GM23248 (cell line): Measurements from ENCODE around the gene ACTL9. TPM values are rescaled to one million over a fixed set of nuclear protein-coding genes. Genes with fewer than 3 reads are reported as not detected.

Source experiments
- DNase-seq: peaks from one replicate; pipeline ENCODE4 v3.0.0-alpha.2; 2015
- H2AFZ ChIP-seq: fragments of 200-600 bp; sonication (generic); 2 replicates; pipeline ENCODE4 v1.6.1; 2016; ENCODE audit warnings: antibody characterized with exemption
- H3F3A ChIP-seq: fragments of 200-600 bp; sonication (generic); 2 replicates; pipeline ENCODE4 v1.6.1; 2016; ENCODE audit warnings: mild to moderate bottlenecking, antibody characterized with exemption, mixed run types; ENCODE audit not compliant: insufficient read depth
- H3K27ac ChIP-seq: fragments of 200-600 bp; sonication (generic); 2 replicates; pipeline ENCODE4 v1.5.1; 2016; ENCODE audit warnings: mild to moderate bottlenecking
- H3K27me3 ChIP-seq: fragments of 200-600 bp; sonication (generic); replicated peaks from 2 replicates; pipeline ENCODE4 v1.6.1; 2016; ENCODE audit warnings: mild to moderate bottlenecking; ENCODE audit not compliant: insufficient read depth
- H3K36me3 ChIP-seq: fragments of 200-600 bp; sonication (generic); 2 replicates; pipeline ENCODE4 v1.6.1; 2016; ENCODE audit warnings: low read depth, mild to moderate bottlenecking
- H3K4me1 ChIP-seq: fragments of 200-600 bp; sonication (generic); 2 replicates; pipeline ENCODE4 v1.6.1; 2016; ENCODE audit warnings: mild to moderate bottlenecking; ENCODE audit not compliant: insufficient read depth
- H3K4me2 ChIP-seq: fragments of 200-600 bp; sonication (generic); one replicate; pipeline ENCODE4 v1.6.1; 2016; ENCODE audit warnings: mild to moderate bottlenecking; ENCODE audit not compliant: unreplicated experiment
- H3K4me3 ChIP-seq: fragments of 200-600 bp; sonication (generic); 2 replicates; pipeline ENCODE4 v1.5.1; 2016; ENCODE audit warnings: mild to moderate bottlenecking
- H3K79me2 ChIP-seq: fragments of 200-600 bp; sonication (generic); 2 replicates; pipeline ENCODE4 v1.6.1; 2016; ENCODE audit warnings: mild to moderate bottlenecking; ENCODE audit not compliant: insufficient read depth
- H3K9ac ChIP-seq: fragments of 200-600 bp; sonication (generic); 2 replicates; pipeline ENCODE4 v1.6.1; 2016; ENCODE audit warnings: mild to moderate bottlenecking
- H3K9me2 ChIP-seq: fragments of 200-600 bp; sonication (generic); 2 replicates; pipeline ENCODE4 v1.6.1; 2016; ENCODE audit warnings: mixed run types, mild to moderate bottlenecking, moderate library complexity; ENCODE audit not compliant: insufficient read depth
- H3K9me3 ChIP-seq: fragments of 200-600 bp; sonication (generic); one replicate; pipeline ENCODE4 v1.6.1; 2017; ENCODE audit warnings: low read depth
- H4K20me1 ChIP-seq: fragments of 200-600 bp; sonication (generic); 2 replicates; pipeline ENCODE4 v1.6.0; 2016; ENCODE audit not compliant: insufficient read depth
- EZH2 ChIP-seq: fragments of 200-600 bp; sonication (generic); IDR thresholded peaks from 2 replicates; pipeline ENCODE4 v1.6.1; 2018; ENCODE audit warnings: antibody characterized with exemption, mild to moderate bottlenecking; ENCODE audit not compliant: insufficient read depth, poor library complexity, severe bottlenecking
- EZH2phosphoT487 ChIP-seq: fragments of 200-600 bp; sonication (generic); IDR thresholded peaks from 2 replicates; pipeline ENCODE4 v1.6.1; 2018; ENCODE audit warnings: antibody characterized with exemption, moderate library complexity, mild to moderate bottlenecking, low read depth; ENCODE audit not compliant: insufficient read depth
- WGBS, 2 experiments: methylation state at CpG; one replicate each; pipeline ENCODE4 v1.1.6; 2015 to 2017; ENCODE audit warnings: low lambda C conversion rate in 2 of 2, low coverage in 1 of 2; ENCODE audit errors: missing lambda C conversion rate in 2 of 2; 5-methylcytosine and 5-hydroxymethylcytosine counted together
- in situ Hi-C: fragments of 300-500 bp; cut with MboI; formaldehyde crosslinking; loops from 2 replicates; pipeline ENCODE4 v1.15.0; 2020
- polyA plus RNA-seq: library from polyadenylated mRNA; unstranded; fragments of >200 nt; fragmentation: Nextera tagmentation; extraction: Ambion mirVana; gene quantifications from 2 replicates; pipeline ENCODE4 v1.2.1, GENCODE V29; 2016
- total RNA-seq: library from RNA; depleted of rRNA; stranded (reverse); fragments of >200 nt; shearing (Covaris generic); gene quantifications from 2 replicates; pipeline ENCODE4 v1.2.3, GENCODE V29; 2014

The ACTL9 gene
- total and polyA plus RNA-seq, 2 experiments from 2014 or later: not detected

DNA sequence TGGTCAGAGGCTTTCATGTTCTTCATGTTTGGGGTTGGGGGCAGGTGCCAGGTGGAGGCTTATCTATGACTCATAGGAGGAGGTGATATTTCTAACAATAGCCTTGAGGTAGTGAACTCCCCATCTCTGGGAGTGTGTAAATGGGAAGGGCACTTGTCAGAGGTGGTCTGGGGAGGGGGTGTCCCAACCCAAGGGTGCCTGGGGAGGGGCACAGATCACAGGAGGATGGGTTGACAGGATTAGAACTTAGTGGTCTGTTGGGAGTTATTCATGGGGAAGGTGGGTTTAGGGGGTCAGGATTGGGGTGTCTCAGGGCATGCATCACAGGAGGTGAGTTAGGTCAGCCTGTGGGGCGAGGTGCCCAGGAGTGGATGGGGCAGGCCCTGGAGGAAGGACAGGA is 1.6 kb downstream of the ACTL9 start:
- in situ Hi-C loops: no loop called here
- Histone ChIP-seq H3K4me2 (no peak overlapping the region), H4K20me1 (no peaks in the 10 kb centered on the region), H3K36me3 (no peaks in the 10 kb centered on the region), H3K9me3 (no peaks in the 10 kb centered on the region), H3K4me3 (no peak overlapping the region), H3K9ac (no peak overlapping the region), H3K4me1 (no peaks in the 10 kb centered on the region), H3K9me2 (no peaks in the 10 kb centered on the region), H2AFZ (no peak overlapping the region), H3K27me3 (no peaks in the 10 kb centered on the region), H3K79me2 (no peaks in the 10 kb centered on the region), H3F3A (no peaks in the 10 kb centered on the region), H3K27ac (no peak overlapping the region)
- 0 to 11% methylated on average over 1 of the region's 1 CpG for WGBS, 2 experiments
- TF ChIP-seq EZH2phosphoT487 (no peak), EZH2 (no peak)
- no peak for DNase-seq

DNA sequence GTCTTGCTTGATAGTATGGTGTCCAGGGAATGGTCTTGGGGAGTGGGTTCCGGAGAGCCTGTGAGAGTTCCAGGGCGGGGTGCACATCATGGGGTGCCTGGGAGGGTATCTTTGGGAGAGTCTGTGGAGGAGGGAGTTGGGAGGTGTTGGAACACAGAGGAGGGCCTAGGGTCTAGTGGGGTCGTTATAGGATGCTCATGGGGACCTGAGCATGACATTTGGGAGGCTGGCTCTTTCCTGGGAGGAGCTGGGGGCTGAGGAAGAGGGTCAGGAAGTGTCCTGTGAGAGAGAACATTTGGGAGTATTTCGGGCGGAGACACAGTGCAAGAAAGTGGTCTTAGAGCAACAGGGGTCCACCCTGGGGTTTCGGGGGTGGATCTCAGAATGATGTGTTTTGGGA is 2.7 kb downstream of the ACTL9 start:
- no peak for DNase-seq
- no peaks in the 10 kb centered on the region for H4K20me1 ChIP-seq
- in situ Hi-C loops: no loop called here
- no peaks in the 10 kb centered on the region for H3K9me2 ChIP-seq
- H3K9me3 ChIP-seq: no peaks in the 10 kb centered on the region
- H3K4me1 ChIP-seq: no peaks in the 10 kb centered on the region
- no peak overlapping the region for H3K27ac ChIP-seq
- H3F3A ChIP-seq: no peaks in the 10 kb centered on the region
- H3K36me3 ChIP-seq: no peaks in the 10 kb centered on the region
- no peak overlapping the region for H3K4me2 ChIP-seq
- H2AFZ ChIP-seq: no peak overlapping the region
- WGBS, 2 experiments: 37 to 41% methylated on average over 6 of the region's 6 CpGs
- H3K4me3 ChIP-seq: no peak overlapping the region
- TF ChIP-seq EZH2 (no peak), EZH2phosphoT487 (no peak)
- no peak overlapping the region for H3K9ac ChIP-seq
- H3K27me3 ChIP-seq: no peaks in the 10 kb centered on the region
- H3K79me2 ChIP-seq: no peaks in the 10 kb centered on the region

DNA sequence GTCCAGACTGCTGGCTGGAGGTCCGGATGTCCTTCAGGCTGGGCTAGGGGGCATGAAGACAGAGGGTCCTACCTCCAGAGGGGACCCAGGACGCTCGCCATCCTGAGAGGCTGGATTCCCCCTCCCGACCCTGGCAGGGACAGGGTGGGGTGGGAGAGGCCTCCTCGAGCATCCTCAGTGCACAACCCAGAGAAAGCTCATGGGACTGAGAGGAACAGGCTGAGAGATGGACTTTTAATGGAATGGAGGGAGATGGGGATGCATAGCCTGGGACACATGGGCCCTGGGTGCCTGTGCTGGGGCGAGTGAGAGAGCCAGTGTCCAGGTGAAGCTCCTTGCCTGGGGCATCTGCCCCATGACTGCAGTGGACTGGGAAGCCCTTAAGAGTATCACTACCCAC is 3.1 kb downstream of the ACTL9 start:
- H3K36me3 ChIP-seq: no peaks in the 10 kb centered on the region
- in situ Hi-C loops: no loop called here
- H3K4me1 ChIP-seq: no peaks in the 10 kb centered on the region
- no peak for DNase-seq
- H3K4me2 ChIP-seq: no peak overlapping the region
- no peak for TF ChIP-seq EZH2phosphoT487
- no peak for TF ChIP-seq EZH2
- H4K20me1 ChIP-seq: no peaks in the 10 kb centered on the region
- WGBS, 2 experiments: 5 to 10% methylated on average over 6 of the region's 6 CpGs
- no peak overlapping the region for H3K4me3 ChIP-seq
- no peaks in the 10 kb centered on the region for H3F3A ChIP-seq
- no peak overlapping the region for H3K27ac ChIP-seq
- no peaks in the 10 kb centered on the region for H3K9me3 ChIP-seq
- no peak overlapping the region for H2AFZ ChIP-seq
- H3K27me3 ChIP-seq: no peaks in the 10 kb centered on the region
- no peaks in the 10 kb centered on the region for H3K79me2 ChIP-seq
- no peaks in the 10 kb centered on the region for H3K9me2 ChIP-seq
- no peak overlapping the region for H3K9ac ChIP-seq

DNA sequence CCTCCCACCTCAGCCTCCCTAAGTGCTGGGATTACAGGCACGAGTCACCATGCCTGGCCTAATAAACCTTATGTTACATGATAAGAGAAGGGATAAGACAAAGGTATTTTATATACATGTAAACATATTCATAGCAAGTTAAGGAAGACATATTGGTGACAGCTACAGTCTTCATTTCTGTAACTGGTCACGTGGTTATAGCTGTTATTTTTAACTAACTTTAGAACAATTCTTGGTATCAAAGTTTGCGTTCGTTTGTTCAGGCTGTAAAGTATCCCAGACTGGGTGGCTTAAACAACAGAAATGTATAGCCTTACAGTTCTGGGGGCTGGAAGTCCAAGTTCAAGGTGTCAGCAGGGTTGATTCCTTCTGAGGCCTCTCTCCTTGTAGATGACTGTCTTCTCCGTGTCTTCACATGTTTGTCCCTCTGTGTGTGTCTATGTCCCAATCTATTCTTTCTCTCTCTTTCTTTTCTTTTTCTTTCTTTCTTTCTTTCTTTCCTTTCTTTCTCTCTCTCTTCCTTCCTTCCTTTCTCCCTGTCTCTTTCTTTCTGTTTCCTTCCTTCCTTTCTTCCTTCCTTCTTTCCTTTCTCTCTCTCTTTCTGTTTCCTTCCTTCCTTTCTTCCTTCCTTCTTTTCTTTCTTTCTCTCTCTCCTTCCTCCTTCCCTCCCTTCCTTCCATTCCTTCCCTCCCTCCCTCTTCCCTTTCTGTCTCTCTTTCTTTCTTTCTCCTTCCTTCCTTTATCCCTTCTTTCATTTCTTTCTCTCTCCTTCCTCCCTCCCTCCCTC is 7.6 kb downstream of the ACTL9 start:
- Histone ChIP-seq H3F3A (no peaks in the 10 kb centered on the region), H3K4me1 (no peaks in the 10 kb centered on the region), H3K27ac (no peak overlapping the region), H3K4me2 (no peak overlapping the region), H3K27me3 (no peaks in the 10 kb centered on the region), H3K4me3 (no peak overlapping the region), H3K9ac (no peak overlapping the region), H2AFZ (no peak overlapping the region), H3K79me2 (no peaks in the 10 kb centered on the region), H3K9me2 (no peaks in the 10 kb centered on the region), H4K20me1 (no peaks in the 10 kb centered on the region), H3K36me3 (no peaks in the 10 kb centered on the region), H3K9me3 (no peaks in the 10 kb centered on the region)
- 18 to 32% methylated on average over 5 of the region's 5 CpGs for WGBS, 2 experiments
- in situ Hi-C loops: no loop called here
- TF ChIP-seq EZH2phosphoT487: no peak
- TF ChIP-seq EZH2: no peak
- no peak for DNase-seq
